Gastroesophageal sphincter (tissue), 3 donors: ENCODE results near the gene PSORS1C1.

Experiments
- POLR2A ChIP-seq, 2 donors: fragments of 450-650 bp; IDR thresholded peaks; one replicate each; pipeline ENCODE4 v1.6.1; 2017; ENCODE audit warnings: antibody characterized with exemption in 2 of 2, mild to moderate bottlenecking in 2 of 2, moderate library complexity in 1 of 2
- TF ChIP-seq, protein P1 (sequence below), 4 experiments: fragments of 200-600 bp in 2 of 4; fragments of 450-650 bp in 2 of 4; sonication (generic) in 1 of 4; IDR thresholded peaks; one replicate each; pipeline ENCODE4 v1.5.1; 2017 to 2019; ENCODE audit warnings: antibody characterized with exemption in 4 of 4, mild to moderate bottlenecking in 2 of 4, moderate library complexity in 2 of 4

DNA sequence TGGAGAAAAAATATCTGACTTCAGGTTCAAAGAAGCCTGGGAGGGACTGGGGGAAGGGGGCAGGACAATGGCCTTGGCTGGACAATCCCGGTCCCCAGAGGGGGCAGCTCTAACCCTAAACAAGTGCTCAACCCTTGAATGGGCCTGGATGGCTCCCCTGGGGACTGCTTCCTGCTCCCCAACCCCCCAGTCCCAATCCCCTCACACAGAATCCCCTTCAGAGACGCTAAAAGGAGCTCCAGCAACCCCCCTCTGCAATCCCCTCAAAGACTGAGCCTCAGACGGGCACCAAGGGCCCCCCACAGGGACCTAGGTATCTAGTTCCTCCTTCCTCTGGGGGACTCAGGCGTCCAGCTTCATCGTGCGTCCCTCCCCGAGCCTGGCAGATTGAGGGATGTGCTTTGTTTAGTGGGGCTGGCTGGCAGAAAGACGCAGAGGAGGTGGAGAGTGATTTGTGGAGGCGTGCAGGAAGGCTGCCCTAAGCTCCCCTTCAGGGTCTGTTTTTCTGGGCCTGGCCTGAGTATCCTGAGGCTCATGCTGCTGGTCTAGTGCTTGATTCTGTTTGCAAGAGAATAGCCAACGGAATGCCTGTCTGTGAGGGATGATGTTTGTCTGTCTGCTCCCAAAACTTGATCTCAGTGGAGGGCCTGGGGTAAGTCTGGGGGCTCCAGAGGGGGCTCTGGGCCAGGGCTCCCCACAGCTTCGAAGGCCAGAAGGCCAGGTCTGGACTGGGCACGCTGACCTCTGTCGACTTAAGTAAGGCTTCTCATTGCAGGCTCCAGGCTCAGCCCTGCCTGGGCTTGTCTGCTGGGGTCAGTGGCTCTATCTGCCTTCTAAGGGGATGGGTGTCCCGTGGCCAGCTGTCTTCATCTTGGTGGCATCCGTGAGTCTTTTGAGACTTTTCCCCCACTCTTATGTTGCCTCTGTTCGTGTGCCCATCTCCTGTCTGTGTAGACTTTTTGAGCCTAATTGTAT lies 57.6 kb downstream of the PSORS1C1 start:
- TF ChIP-seq POLR2A (IDR thresholded peaks at IDR 0.05): no peak
- TF ChIP-seq, protein P1, sequence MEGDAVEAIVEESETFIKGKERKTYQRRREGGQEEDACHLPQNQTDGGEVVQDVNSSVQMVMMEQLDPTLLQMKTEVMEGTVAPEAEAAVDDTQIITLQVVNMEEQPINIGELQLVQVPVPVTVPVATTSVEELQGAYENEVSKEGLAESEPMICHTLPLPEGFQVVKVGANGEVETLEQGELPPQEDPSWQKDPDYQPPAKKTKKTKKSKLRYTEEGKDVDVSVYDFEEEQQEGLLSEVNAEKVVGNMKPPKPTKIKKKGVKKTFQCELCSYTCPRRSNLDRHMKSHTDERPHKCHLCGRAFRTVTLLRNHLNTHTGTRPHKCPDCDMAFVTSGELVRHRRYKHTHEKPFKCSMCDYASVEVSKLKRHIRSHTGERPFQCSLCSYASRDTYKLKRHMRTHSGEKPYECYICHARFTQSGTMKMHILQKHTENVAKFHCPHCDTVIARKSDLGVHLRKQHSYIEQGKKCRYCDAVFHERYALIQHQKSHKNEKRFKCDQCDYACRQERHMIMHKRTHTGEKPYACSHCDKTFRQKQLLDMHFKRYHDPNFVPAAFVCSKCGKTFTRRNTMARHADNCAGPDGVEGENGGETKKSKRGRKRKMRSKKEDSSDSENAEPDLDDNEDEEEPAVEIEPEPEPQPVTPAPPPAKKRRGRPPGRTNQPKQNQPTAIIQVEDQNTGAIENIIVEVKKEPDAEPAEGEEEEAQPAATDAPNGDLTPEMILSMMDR (IDR thresholded peaks at IDR 0.05): no peak
